ENCODE measurements around the gene PCDHGA1. TPM values are rescaled to one million over a fixed set of nuclear protein-coding genes. Genes with fewer than 3 reads are reported as not detected.
A peak's percentile ranks its signal among the peaks of the same experiment; 100 is the strongest.

The PCDHGA1 gene
- total RNA-seq, 1 donor from 2014 or later: 0.31 TPM

- H3K36me3 Mint-ChIP-seq: peaks cover 32% of the 10 kb centered on the region
- DNase-seq (ENCODE audit: extremely low spot score, unreplicated experiment): no peak
- TF ChIP-seq, protein P1, sequence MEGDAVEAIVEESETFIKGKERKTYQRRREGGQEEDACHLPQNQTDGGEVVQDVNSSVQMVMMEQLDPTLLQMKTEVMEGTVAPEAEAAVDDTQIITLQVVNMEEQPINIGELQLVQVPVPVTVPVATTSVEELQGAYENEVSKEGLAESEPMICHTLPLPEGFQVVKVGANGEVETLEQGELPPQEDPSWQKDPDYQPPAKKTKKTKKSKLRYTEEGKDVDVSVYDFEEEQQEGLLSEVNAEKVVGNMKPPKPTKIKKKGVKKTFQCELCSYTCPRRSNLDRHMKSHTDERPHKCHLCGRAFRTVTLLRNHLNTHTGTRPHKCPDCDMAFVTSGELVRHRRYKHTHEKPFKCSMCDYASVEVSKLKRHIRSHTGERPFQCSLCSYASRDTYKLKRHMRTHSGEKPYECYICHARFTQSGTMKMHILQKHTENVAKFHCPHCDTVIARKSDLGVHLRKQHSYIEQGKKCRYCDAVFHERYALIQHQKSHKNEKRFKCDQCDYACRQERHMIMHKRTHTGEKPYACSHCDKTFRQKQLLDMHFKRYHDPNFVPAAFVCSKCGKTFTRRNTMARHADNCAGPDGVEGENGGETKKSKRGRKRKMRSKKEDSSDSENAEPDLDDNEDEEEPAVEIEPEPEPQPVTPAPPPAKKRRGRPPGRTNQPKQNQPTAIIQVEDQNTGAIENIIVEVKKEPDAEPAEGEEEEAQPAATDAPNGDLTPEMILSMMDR (conservative IDR thresholded peaks at IDR 0.05): no peak
- no peaks in the 10 kb centered on the region for H3K27me3 Mint-ChIP-seq
- peaks cover 53% of the 10 kb centered on the region for H3K4me1 Mint-ChIP-seq (ENCODE audit: unreplicated experiment)
- H3K4me3 Mint-ChIP-seq: peak overlapping the region; percentile 97
- no peaks in the 10 kb centered on the region for H3K9me3 Mint-ChIP-seq
- peak overlapping the region; percentile 89 for H3K27ac Mint-ChIP-seq
These were observed 184.2 kb downstream of the PCDHGA1 start for GRCh38 chr5:141514330-141515133.

DNA sequence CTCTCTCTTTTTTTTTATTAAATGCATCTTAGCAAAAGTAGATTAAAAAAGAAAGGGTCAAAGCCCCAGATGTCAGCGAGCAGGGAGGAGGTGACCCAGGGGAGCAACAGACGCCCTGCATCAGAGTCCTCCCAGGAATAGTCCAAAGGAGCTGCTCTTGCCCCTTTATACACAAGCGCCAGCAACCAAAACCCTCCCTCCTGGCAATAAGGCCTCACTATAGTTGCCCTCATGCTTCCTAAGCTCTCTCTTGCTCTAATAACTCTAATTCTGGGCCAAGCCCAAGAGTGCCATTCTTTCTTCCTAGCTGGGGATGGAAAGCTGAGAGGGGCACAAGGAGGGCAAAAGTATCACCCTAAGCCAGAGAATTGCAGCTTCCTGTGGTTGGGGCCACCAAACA lies 184.8 kb downstream of the PCDHGA1 start:
- Mint-ChIP-seq H3K4me1 (ENCODE audit: unreplicated experiment) (peaks cover 47% of the 10 kb centered on the region), H3K27me3 (no peaks in the 10 kb centered on the region), H3K27ac (peak overlapping the region; percentile 89)

DNA sequence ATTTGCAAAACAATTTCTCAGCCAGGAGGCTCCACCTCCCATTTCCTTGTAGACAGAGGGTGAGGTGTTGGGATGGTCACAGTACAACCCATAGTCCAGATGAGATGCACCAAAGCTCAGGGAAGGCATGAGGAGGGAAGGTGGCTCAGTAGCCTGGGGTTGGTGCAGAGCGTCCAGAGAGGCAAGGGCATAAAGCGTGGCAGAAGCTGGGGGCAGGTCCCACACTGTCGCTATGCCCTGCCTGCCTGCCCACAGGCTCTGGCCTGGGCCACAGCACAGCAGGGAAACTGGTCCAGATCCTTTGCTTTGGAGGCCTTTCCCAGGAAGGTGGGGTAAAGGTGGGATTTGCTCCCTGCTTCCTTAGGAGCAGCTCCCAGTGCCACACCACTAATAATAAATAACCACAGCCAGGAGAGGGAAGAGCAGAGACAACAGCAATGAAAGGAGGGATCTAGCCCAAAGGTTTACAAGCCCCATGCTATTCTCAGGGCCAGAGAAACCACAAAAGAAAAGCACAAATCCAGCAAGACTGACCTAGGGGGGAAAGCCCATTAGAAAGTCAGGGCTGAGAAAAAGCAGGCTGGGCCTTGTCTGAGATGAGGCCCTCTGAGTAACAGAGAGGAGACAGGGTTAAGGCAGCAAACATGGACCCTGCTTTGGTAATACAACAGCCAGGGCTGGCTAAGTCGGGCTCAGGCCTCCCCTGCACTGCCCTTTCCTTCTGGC lies 185.8 kb downstream of the PCDHGA1 start:
- Mint-ChIP-seq H3K27me3 (no peaks in the 10 kb centered on the region), H3K27ac (peak overlapping the region; percentile 89), H3K36me3 (peaks cover 45% of the 10 kb centered on the region), H3K4me3 (no peak overlapping the region), H3K9me3 (no peaks in the 10 kb centered on the region), H3K4me1 (ENCODE audit: unreplicated experiment) (peaks cover 47% of the 10 kb centered on the region)
- TF ChIP-seq, protein P1 (conservative IDR thresholded peaks at IDR 0.05): no peak
- DNase-seq (ENCODE audit: extremely low spot score, unreplicated experiment): no peak

More for the DNA sequence above, 184.8 kb downstream of the PCDHGA1 start:
- Mint-ChIP-seq H3K4me3 (peak overlapping the region; percentile 36), H3K36me3 (peaks cover 38% of the 10 kb centered on the region), H3K9me3 (no peaks in the 10 kb centered on the region)
- no peak for DNase-seq (ENCODE audit: extremely low spot score, unreplicated experiment)
- TF ChIP-seq, protein P1 (conservative IDR thresholded peaks at IDR 0.05): no peak

DNA sequence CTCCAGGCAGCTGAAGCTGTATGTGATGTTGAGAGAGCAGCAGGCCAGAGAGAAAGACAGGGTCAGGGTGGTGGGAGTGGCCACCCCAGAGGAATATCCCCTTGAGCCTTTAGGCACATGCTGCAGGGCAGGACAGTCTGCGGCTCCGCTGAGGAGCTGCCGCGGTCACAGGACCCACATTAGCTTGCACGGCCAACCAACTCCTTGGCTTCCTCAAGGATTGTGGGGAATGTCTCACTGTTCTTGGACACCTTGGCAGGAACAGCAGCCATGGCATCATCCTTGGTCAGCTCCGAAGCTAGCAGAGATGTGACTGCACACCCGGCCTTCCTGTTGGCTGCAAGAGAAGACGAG lies 186.3 kb downstream of the PCDHGA1 start:
- no peak overlapping the region for H3K27ac Mint-ChIP-seq
- no peak overlapping the region for H3K4me3 Mint-ChIP-seq
- H3K36me3 Mint-ChIP-seq: peaks cover 46% of the 10 kb centered on the region
- TF ChIP-seq, protein P1 (conservative IDR thresholded peaks at IDR 0.05): no peak
- no peak for DNase-seq (ENCODE audit: extremely low spot score, unreplicated experiment)
- H3K4me1 Mint-ChIP-seq (ENCODE audit: unreplicated experiment): peaks cover 48% of the 10 kb centered on the region
- no peaks in the 10 kb centered on the region for H3K27me3 Mint-ChIP-seq
- H3K9me3 Mint-ChIP-seq: no peaks in the 10 kb centered on the region

- Mint-ChIP-seq H3K27ac (no peak overlapping the region), H3K36me3 (peaks cover 46% of the 10 kb centered on the region), H3K9me3 (no peaks in the 10 kb centered on the region), H3K4me1 (ENCODE audit: unreplicated experiment) (peaks cover 50% of the 10 kb centered on the region), H3K27me3 (no peaks in the 10 kb centered on the region), H3K4me3 (no peak overlapping the region)
- no peak for DNase-seq (ENCODE audit: extremely low spot score, unreplicated experiment)
- TF ChIP-seq, protein P1 (conservative IDR thresholded peaks at IDR 0.05): no peak
These were observed 187.0 kb downstream of the PCDHGA1 start for GRCh38 chr5:141517312-141517711.
